Right atrium auricular region (tissue), 2 donors: ENCODE measurements around the gene SLC1A1. TPM values are rescaled to one million over a fixed set of nuclear protein-coding genes. Genes with fewer than 3 reads are reported as not detected.
A peak's percentile ranks its signal among the peaks of the same experiment; 100 is the strongest.

Experiments
- DNase-seq: peaks from one replicate; pipeline ENCODE4 v3.0.0-alpha.2; 2019; ENCODE audit warnings: low spot score
- H3K27ac ChIP-seq, 2 donors: fragments of 200-600 bp; sonication (generic); 1 replicate in 1 of 2; 2 replicates in 1 of 2; pipeline ENCODE4 v1.5.1; 2016 to 2019
- H3K27me3 ChIP-seq, 2 donors: fragments of 200-600 bp; sonication (generic); one replicate each; pipeline versions ENCODE4 v1.5.1 to v1.6.0; 2017 to 2019
- H3K36me3 ChIP-seq: fragments of 200-600 bp; sonication (generic); one replicate; pipeline ENCODE4 v1.5.1; 2016
- H3K4me1 ChIP-seq, 2 donors: fragments of 200-600 bp; sonication (generic); one replicate each; pipeline versions ENCODE4 v1.5.1 to v1.6.0; 2017 to 2019
- H3K4me3 ChIP-seq, 2 donors: fragments of 200-600 bp; sonication (generic); 1 replicate in 1 of 2; 2 replicates in 1 of 2; pipeline ENCODE4 v1.5.1; 2017 to 2019; ENCODE audit warnings: mild to moderate bottlenecking in 1 of 2, moderate library complexity in 1 of 2
- H3K9me3 ChIP-seq, 2 donors: fragments of 200-600 bp; sonication (generic); one replicate each; pipeline ENCODE4 v1.5.1; 2019
- total RNA-seq, 2 donors: library from RNA; depleted of rRNA; stranded (reverse); fragments of >200 nt; gene quantifications; one replicate each; pipeline ENCODE4 v1.1.0, GENCODE V29; 2016
- TF ChIP-seq, protein P1 (sequence below), 2 donors: fragments of 200-600 bp; sonication (generic); IDR thresholded peaks; one replicate each; pipeline ENCODE4 v1.5.1; 2019; ENCODE audit warnings: antibody characterized with exemption in 2 of 2

The SLC1A1 gene
- total RNA-seq, 2 donors from 2014 or later: 2.6 to 2.9 TPM

DNA sequence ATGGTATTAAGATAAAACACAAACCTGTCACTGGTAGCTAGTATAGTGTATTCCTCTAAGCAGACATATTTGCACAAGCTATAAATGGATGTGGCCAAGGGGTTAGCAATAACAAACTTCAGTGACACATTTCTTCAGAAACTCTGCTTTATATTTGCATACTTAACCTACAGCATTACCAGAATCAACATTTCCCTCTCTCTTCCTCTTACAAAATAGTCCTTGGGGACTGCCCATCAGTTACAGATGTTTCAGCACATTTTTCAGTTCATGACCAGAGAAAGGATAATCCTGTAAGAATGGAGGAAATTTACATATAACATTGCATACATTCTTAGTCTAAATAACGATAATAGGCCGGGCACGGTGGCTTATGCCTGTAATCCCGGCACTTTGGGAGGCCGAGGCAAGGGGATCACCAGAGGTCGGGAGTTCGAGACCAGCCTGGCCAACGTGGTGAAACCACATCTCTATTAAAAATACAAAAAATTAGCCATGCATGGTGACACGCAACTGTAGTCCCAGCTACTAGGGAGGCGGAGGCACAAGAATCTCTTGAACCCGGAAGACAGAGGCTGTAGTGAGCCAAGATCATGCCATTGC is 25.3 kb upstream of the SLC1A1 start:
- H3K27me3 ChIP-seq: no peaks in the 10 kb centered on the region
- H3K36me3 ChIP-seq: no peaks in the 10 kb centered on the region

GRCh38 chr9:4465910-4466309 is 24.4 kb upstream of the SLC1A1 start:
- TF ChIP-seq, protein P1, sequence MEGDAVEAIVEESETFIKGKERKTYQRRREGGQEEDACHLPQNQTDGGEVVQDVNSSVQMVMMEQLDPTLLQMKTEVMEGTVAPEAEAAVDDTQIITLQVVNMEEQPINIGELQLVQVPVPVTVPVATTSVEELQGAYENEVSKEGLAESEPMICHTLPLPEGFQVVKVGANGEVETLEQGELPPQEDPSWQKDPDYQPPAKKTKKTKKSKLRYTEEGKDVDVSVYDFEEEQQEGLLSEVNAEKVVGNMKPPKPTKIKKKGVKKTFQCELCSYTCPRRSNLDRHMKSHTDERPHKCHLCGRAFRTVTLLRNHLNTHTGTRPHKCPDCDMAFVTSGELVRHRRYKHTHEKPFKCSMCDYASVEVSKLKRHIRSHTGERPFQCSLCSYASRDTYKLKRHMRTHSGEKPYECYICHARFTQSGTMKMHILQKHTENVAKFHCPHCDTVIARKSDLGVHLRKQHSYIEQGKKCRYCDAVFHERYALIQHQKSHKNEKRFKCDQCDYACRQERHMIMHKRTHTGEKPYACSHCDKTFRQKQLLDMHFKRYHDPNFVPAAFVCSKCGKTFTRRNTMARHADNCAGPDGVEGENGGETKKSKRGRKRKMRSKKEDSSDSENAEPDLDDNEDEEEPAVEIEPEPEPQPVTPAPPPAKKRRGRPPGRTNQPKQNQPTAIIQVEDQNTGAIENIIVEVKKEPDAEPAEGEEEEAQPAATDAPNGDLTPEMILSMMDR (IDR thresholded peaks at IDR 0.05): no peak
- no peak overlapping the region for H3K4me3 ChIP-seq
- H3K27ac ChIP-seq: no peak overlapping the region
- H3K9me3 ChIP-seq: no peaks in the 10 kb centered on the region
- H3K27me3 ChIP-seq: no peaks in the 10 kb centered on the region
- no peaks in the 10 kb centered on the region for H3K4me1 ChIP-seq
- DNase-seq: no peak
- H3K36me3 ChIP-seq: no peaks in the 10 kb centered on the region

More for the DNA sequence above, 25.3 kb upstream of the SLC1A1 start:
- no peak overlapping the region for H3K4me3 ChIP-seq
- TF ChIP-seq, protein P1 (IDR thresholded peaks at IDR 0.05): no peak
- no peaks in the 10 kb centered on the region for H3K4me1 ChIP-seq
- no peak overlapping the region for H3K27ac ChIP-seq
- H3K9me3 ChIP-seq: no peaks in the 10 kb centered on the region
- no peak for DNase-seq

DNA sequence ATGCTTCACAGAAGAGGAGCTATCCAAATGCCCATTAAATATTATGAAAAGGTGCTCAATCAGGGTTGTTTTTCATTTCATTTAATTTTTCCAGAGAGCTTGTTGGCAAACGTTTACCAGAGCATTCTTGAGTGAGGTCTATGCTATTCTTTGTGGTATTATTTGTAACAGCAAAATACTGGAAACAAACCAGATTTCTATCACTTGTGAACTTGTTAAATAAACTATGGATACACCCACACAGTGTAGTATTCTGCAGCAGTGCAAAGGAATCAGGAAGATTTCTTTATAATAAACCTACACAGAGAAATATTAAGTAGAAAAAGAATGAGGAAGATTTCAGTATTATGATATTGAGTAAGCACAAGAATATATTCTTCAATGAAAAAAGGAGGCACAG is 15.0 kb upstream of the SLC1A1 start:
- no peak for DNase-seq
- H3K4me3 ChIP-seq: no peak overlapping the region
- H3K9me3 ChIP-seq: no peaks in the 10 kb centered on the region
- H3K4me1 ChIP-seq: no peaks in the 10 kb centered on the region
- no peaks in the 10 kb centered on the region for H3K27me3 ChIP-seq
- no peak overlapping the region for H3K27ac ChIP-seq
- no peaks in the 10 kb centered on the region for H3K36me3 ChIP-seq
- TF ChIP-seq, protein P1 (IDR thresholded peaks at IDR 0.05): no peak

DNA sequence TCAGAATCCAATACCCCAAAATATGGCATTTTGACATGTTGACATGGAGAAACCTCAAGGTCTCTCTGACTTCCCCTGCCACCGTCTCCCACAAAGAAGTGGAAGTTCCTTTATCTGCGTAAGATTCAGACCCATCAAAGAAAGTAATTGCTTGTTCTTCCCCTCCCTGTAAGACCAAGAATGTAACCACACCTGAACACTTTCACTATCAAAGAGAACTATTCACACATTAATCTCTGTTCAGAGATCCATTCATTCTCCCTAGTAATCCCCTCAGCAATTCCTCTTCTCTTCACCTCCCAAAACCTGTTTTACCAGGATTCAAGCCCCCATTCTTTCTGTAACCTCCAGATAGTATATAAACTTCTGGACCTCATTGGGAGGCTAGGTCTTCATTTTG is 4.1 kb upstream of the SLC1A1 start:
- H3K36me3 ChIP-seq: no peaks in the 10 kb centered on the region
- peaks cover 0 to 7% of the 10 kb centered on the region in 2 donors for H3K4me1 ChIP-seq
- H3K27ac ChIP-seq: no peak overlapping the region
- no peak for DNase-seq
- TF ChIP-seq, protein P1 (IDR thresholded peaks at IDR 0.05): no peak
- no peak overlapping the region for H3K4me3 ChIP-seq
- H3K9me3 ChIP-seq: no peaks in the 10 kb centered on the region
- no peaks in the 10 kb centered on the region for H3K27me3 ChIP-seq

DNA sequence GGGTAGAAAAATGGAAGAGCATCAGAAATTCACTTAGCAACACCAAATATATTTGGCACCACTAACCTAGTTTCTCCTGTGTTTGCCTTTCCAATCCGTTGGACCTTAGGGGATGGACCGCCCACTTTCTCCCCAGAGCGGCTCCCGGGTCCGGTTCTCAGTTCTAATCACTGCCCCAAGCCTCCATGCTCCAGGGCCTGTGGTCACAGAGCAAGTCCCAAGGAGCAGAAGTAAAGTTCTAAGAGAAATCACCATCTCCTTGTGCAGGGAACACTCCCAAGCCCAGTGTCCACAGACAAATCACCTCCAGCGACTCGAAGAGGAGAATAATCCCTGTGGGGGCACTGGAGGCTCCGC is 728 bp upstream of the SLC1A1 start:
- peak overlapping the region; percentile 59 to 64 for H3K27ac ChIP-seq
- TF ChIP-seq, protein P1 (IDR thresholded peaks at IDR 0.05): no peak
- peaks cover 0 to 13% of the 10 kb centered on the region in 2 donors for H3K4me1 ChIP-seq
- DNase-seq: no peak
- H3K36me3 ChIP-seq: no peaks in the 10 kb centered on the region
- peak overlapping the region; percentile 58 to 78 for H3K4me3 ChIP-seq
- H3K9me3 ChIP-seq: no peaks in the 10 kb centered on the region
- H3K27me3 ChIP-seq: no peaks in the 10 kb centered on the region
